ENCODE measurements around the gene NKAIN2. TPM values are rescaled to one million over a fixed set of nuclear protein-coding genes. Genes with fewer than 3 reads are reported as not detected.

The NKAIN2 gene
- polyA plus RNA-seq, 2 donors = 0.02 TPM; not detected in 1

- Histone ChIP-seq H3K4me1 (ENCODE audit: control insufficient read depth in 2 of 2, insufficient read depth in 2 of 2, low read length in 1 of 2) (no peaks in the 10 kb centered on the region), H3K4me3 (ENCODE audit: low read depth in 1 of 2, low read length in 2 of 2) (no peak overlapping the region), H3K27ac (ENCODE audit: low read depth in 2 of 2, low read length in 1 of 2) (no peak overlapping the region), H3K9me3 (ENCODE audit: control insufficient read depth in 2 of 2, insufficient read depth in 1 of 2, low read depth in 1 of 2, low read length in 1 of 2) (no peaks in the 10 kb centered on the region), H3K27me3 (ENCODE audit: control insufficient read depth in 1 of 2, insufficient read depth in 2 of 2, low read length in 2 of 2) (no peaks in the 10 kb centered on the region), H3K36me3 (ENCODE audit: control insufficient read depth in 2 of 2, insufficient read depth in 2 of 2, low read length in 1 of 2) (no peaks in the 10 kb centered on the region)
- 68 to 69% methylated on average over 3 of the region's 3 CpGs for WGBS, 2 donors
Observed at GRCh38 chr6:124770784-124771183, 967.1 kb downstream of the NKAIN2 start.

DNA sequence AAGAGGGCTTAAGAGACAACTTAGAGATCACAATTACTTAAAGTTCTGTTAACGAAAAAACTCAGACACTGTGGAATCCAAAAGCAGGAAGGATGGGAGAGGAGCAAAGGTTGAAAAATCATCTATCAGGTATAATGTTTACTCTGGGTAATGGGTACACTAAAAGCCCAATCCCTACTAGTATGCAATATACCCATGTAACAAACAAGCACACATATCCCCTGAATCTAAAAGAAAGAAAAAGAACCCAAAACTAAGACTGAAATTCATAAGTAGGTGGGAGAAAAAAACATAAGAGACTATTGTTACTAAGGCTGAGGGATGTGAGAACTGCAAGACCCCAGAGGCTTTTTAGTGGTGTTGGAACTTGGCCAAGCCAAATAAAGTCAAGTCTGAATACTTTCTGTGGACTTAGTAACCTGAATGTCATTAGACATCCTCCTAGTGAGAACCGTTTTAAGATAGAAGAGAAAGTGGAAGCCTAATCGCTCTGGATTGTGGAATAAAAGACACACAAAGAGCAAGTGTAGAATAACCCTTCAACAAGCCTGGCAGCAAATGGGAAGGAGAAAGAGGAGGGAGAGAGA is 969.2 kb downstream of the NKAIN2 start:
- Histone ChIP-seq H3K27me3 (ENCODE audit: control insufficient read depth in 1 of 2, insufficient read depth in 2 of 2, low read length in 2 of 2) (no peaks in the 10 kb centered on the region), H3K27ac (ENCODE audit: low read depth in 2 of 2, low read length in 1 of 2) (no peak overlapping the region), H3K4me1 (ENCODE audit: control insufficient read depth in 2 of 2, insufficient read depth in 2 of 2, low read length in 1 of 2) (no peaks in the 10 kb centered on the region), H3K4me3 (ENCODE audit: low read depth in 1 of 2, low read length in 2 of 2) (no peak overlapping the region), H3K36me3 (ENCODE audit: control insufficient read depth in 2 of 2, insufficient read depth in 2 of 2, low read length in 1 of 2) (no peaks in the 10 kb centered on the region), H3K9me3 (ENCODE audit: control insufficient read depth in 2 of 2, insufficient read depth in 1 of 2, low read depth in 1 of 2, low read length in 1 of 2) (no peaks in the 10 kb centered on the region)
- WGBS, 2 donors = 45 to 63% methylated on average over 3 of the region's 3 CpGs

DNA sequence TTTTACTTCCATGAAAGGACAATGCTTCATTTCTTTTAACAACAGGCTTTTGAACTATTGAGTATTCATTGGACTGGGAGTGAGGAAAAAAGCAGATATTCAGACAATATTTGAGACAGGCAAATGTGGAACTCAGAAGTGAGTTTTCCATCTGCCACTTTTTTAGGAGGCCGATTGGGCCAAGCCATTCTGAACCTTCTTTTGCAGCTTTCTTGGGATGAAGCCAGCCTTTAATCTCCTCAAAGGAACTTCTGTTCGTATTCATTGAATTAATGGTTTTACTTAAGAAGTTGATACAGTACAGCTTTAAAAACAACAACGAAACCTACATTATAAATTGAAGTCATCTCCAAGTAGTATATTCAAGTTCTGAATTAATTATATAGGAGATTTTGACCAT is 971.5 kb downstream of the NKAIN2 start:
- WGBS, 2 donors = 41 to 48% methylated on average over 3 of the region's 3 CpGs
- Histone ChIP-seq H3K27me3 (ENCODE audit: control insufficient read depth in 1 of 2, insufficient read depth in 2 of 2, low read length in 2 of 2) (no peaks in the 10 kb centered on the region), H3K36me3 (ENCODE audit: control insufficient read depth in 2 of 2, insufficient read depth in 2 of 2, low read length in 1 of 2) (no peaks in the 10 kb centered on the region), H3K4me1 (ENCODE audit: control insufficient read depth in 2 of 2, insufficient read depth in 2 of 2, low read length in 1 of 2) (no peaks in the 10 kb centered on the region), H3K9me3 (ENCODE audit: control insufficient read depth in 2 of 2, insufficient read depth in 1 of 2, low read depth in 1 of 2, low read length in 1 of 2) (no peaks in the 10 kb centered on the region), H3K27ac (ENCODE audit: low read depth in 2 of 2, low read length in 1 of 2) (no peak overlapping the region), H3K4me3 (ENCODE audit: low read depth in 1 of 2, low read length in 2 of 2) (no peak overlapping the region)

DNA sequence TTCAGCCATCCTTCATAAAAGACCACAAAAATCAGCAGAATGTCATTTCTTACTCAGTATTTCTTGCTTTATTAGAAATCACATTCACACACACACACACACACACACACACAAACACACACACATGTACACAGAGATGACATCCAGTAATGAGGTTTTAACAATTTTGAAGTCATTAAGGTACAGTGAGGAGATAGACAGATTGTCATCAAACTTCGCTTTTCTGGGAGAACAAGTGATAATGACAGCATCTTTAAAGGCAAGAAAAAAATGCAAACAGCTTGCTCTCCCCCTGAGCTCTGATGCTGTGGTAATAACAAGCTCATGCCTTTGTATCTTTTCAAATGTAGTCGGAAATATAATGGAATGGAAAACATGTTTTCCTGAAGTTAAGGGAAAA is 974.2 kb downstream of the NKAIN2 start:
- no peaks in the 10 kb centered on the region for H3K4me1 ChIP-seq (ENCODE audit: control insufficient read depth in 2 of 2, insufficient read depth in 2 of 2, low read length in 1 of 2)
- no peak overlapping the region for H3K4me3 ChIP-seq (ENCODE audit: low read depth in 1 of 2, low read length in 2 of 2)
- 79 to 85% methylated on average over 2 of the region's 2 CpGs for WGBS, 2 donors
- H3K27me3 ChIP-seq (ENCODE audit: control insufficient read depth in 1 of 2, insufficient read depth in 2 of 2, low read length in 2 of 2) = no peaks in the 10 kb centered on the region
- no peaks in the 10 kb centered on the region for H3K9me3 ChIP-seq (ENCODE audit: control insufficient read depth in 2 of 2, insufficient read depth in 1 of 2, low read depth in 1 of 2, low read length in 1 of 2)
- H3K36me3 ChIP-seq (ENCODE audit: control insufficient read depth in 2 of 2, insufficient read depth in 2 of 2, low read length in 1 of 2) = no peaks in the 10 kb centered on the region
- no peak overlapping the region for H3K27ac ChIP-seq (ENCODE audit: low read depth in 2 of 2, low read length in 1 of 2)

- 83% methylated on average over 5 of the region's 5 CpGs for WGBS, 2 donors
- no peak overlapping the region for H3K27ac ChIP-seq (ENCODE audit: low read depth in 2 of 2, low read length in 1 of 2)
Observed at GRCh38 chr6:124780623-124781022, 977.0 kb downstream of the NKAIN2 start.

GRCh38 chr6:124783344-124783743 is 979.7 kb downstream of the NKAIN2 start:
- Histone ChIP-seq H3K27me3 (ENCODE audit: control insufficient read depth in 1 of 2, insufficient read depth in 2 of 2, low read length in 2 of 2) (no peaks in the 10 kb centered on the region), H3K4me1 (ENCODE audit: control insufficient read depth in 2 of 2, insufficient read depth in 2 of 2, low read length in 1 of 2) (no peaks in the 10 kb centered on the region), H3K36me3 (ENCODE audit: control insufficient read depth in 2 of 2, insufficient read depth in 2 of 2, low read length in 1 of 2) (no peaks in the 10 kb centered on the region), H3K27ac (ENCODE audit: low read depth in 2 of 2, low read length in 1 of 2) (no peak overlapping the region), H3K9me3 (ENCODE audit: control insufficient read depth in 2 of 2, insufficient read depth in 1 of 2, low read depth in 1 of 2, low read length in 1 of 2) (no peaks in the 10 kb centered on the region), H3K4me3 (ENCODE audit: low read depth in 1 of 2, low read length in 2 of 2) (no peak overlapping the region)
- 57% methylated on average over 1 of the region's 1 CpG for WGBS, 2 donors

More at GRCh38 chr6:124780623-124781022, 977.0 kb downstream of the NKAIN2 start:
- H3K4me3 ChIP-seq (ENCODE audit: low read depth in 1 of 2, low read length in 2 of 2) = no peak overlapping the region
- H3K36me3 ChIP-seq (ENCODE audit: control insufficient read depth in 2 of 2, insufficient read depth in 2 of 2, low read length in 1 of 2) = no peaks in the 10 kb centered on the region
- no peaks in the 10 kb centered on the region for H3K9me3 ChIP-seq (ENCODE audit: control insufficient read depth in 2 of 2, insufficient read depth in 1 of 2, low read depth in 1 of 2, low read length in 1 of 2)
- no peaks in the 10 kb centered on the region for H3K4me1 ChIP-seq (ENCODE audit: control insufficient read depth in 2 of 2, insufficient read depth in 2 of 2, low read length in 1 of 2)
- H3K27me3 ChIP-seq (ENCODE audit: control insufficient read depth in 1 of 2, insufficient read depth in 2 of 2, low read length in 2 of 2) = no peaks in the 10 kb centered on the region

DNA sequence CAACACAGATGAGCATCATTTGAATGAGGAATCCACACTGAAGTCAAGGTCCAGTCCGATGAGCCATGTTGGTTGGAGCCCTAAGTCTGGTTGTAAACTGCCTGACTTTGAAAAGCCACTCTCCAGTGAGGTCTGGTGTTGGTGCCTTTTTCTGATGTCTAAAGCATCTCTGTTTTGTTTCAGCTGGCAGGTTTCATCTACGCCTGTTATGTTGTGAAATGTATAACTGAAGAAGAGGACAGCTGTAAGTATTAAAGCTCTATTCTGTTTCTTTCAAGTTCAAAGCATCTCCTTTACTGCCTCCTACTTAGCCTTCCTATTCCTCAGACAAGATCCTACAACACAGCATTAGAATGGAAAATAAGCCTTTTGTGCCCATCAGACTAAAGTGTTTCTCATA is 987.5 kb downstream of the NKAIN2 start:
- Histone ChIP-seq H3K4me1 (ENCODE audit: control insufficient read depth in 2 of 2, insufficient read depth in 2 of 2, low read length in 1 of 2) (no peaks in the 10 kb centered on the region), H3K9me3 (ENCODE audit: control insufficient read depth in 2 of 2, insufficient read depth in 1 of 2, low read depth in 1 of 2, low read length in 1 of 2) (no peaks in the 10 kb centered on the region), H3K36me3 (ENCODE audit: control insufficient read depth in 2 of 2, insufficient read depth in 2 of 2, low read length in 1 of 2) (no peaks in the 10 kb centered on the region), H3K27ac (ENCODE audit: low read depth in 2 of 2, low read length in 1 of 2) (no peak overlapping the region), H3K4me3 (ENCODE audit: low read depth in 1 of 2, low read length in 2 of 2) (no peak overlapping the region), H3K27me3 (ENCODE audit: control insufficient read depth in 1 of 2, insufficient read depth in 2 of 2, low read length in 2 of 2) (no peaks in the 10 kb centered on the region)
- 82 to 89% methylated on average over 2 of the region's 2 CpGs for WGBS, 2 donors

DNA sequence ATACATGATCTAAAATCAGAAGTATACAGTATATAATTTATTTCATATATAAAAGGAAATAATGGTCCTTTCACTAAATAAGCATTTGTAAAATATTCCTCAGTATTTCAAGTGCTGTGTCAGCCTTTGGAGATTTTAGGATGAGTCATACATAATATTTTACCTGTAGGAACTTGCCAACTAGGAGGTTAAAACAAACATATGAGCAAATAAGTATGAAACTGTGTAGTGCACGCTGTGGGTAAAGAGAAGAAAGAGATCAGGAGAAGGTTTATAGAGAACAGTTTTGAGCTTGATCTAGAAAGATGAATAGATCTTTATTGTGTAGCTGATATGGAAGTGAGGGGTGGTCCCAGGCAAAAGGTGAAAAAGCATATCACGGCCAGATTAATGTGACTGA is 988.7 kb downstream of the NKAIN2 start:
- no peaks in the 10 kb centered on the region for H3K9me3 ChIP-seq (ENCODE audit: control insufficient read depth in 2 of 2, insufficient read depth in 1 of 2, low read depth in 1 of 2, low read length in 1 of 2)

GRCh38 chr6:124793398-124793797 is 989.7 kb downstream of the NKAIN2 start:
- no peaks in the 10 kb centered on the region for H3K4me1 ChIP-seq (ENCODE audit: control insufficient read depth in 2 of 2, insufficient read depth in 2 of 2, low read length in 1 of 2)
- H3K9me3 ChIP-seq (ENCODE audit: control insufficient read depth in 2 of 2, insufficient read depth in 1 of 2, low read depth in 1 of 2, low read length in 1 of 2) = no peaks in the 10 kb centered on the region
- no peak overlapping the region for H3K27ac ChIP-seq (ENCODE audit: low read depth in 2 of 2, low read length in 1 of 2)
- no peak overlapping the region for H3K4me3 ChIP-seq (ENCODE audit: low read depth in 1 of 2, low read length in 2 of 2)
- no peaks in the 10 kb centered on the region for H3K36me3 ChIP-seq (ENCODE audit: control insufficient read depth in 2 of 2, insufficient read depth in 2 of 2, low read length in 1 of 2)
- no peaks in the 10 kb centered on the region for H3K27me3 ChIP-seq (ENCODE audit: control insufficient read depth in 1 of 2, insufficient read depth in 2 of 2, low read length in 2 of 2)

More for the DNA sequence above, 988.7 kb downstream of the NKAIN2 start:
- no peak overlapping the region for H3K27ac ChIP-seq (ENCODE audit: low read depth in 2 of 2, low read length in 1 of 2)
- 51 to 60% methylated on average over 2 of the region's 2 CpGs for WGBS, 2 donors
- H3K27me3 ChIP-seq (ENCODE audit: control insufficient read depth in 1 of 2, insufficient read depth in 2 of 2, low read length in 2 of 2) = no peaks in the 10 kb centered on the region
- no peak overlapping the region for H3K4me3 ChIP-seq (ENCODE audit: low read depth in 1 of 2, low read length in 2 of 2)
- no peaks in the 10 kb centered on the region for H3K4me1 ChIP-seq (ENCODE audit: control insufficient read depth in 2 of 2, insufficient read depth in 2 of 2, low read length in 1 of 2)
- H3K36me3 ChIP-seq (ENCODE audit: control insufficient read depth in 2 of 2, insufficient read depth in 2 of 2, low read length in 1 of 2) = no peaks in the 10 kb centered on the region

GRCh38 chr6:124795643-124796463 is 992.2 kb downstream of the NKAIN2 start:
- H3K4me1 ChIP-seq (ENCODE audit: control insufficient read depth in 2 of 2, insufficient read depth in 2 of 2, low read length in 1 of 2) = no peaks in the 10 kb centered on the region
- no peaks in the 10 kb centered on the region for H3K27me3 ChIP-seq (ENCODE audit: control insufficient read depth in 1 of 2, insufficient read depth in 2 of 2, low read length in 2 of 2)
- no peaks in the 10 kb centered on the region for H3K9me3 ChIP-seq (ENCODE audit: control insufficient read depth in 2 of 2, insufficient read depth in 1 of 2, low read depth in 1 of 2, low read length in 1 of 2)
- H3K4me3 ChIP-seq (ENCODE audit: low read depth in 1 of 2, low read length in 2 of 2) = no peak overlapping the region
- H3K27ac ChIP-seq (ENCODE audit: low read depth in 2 of 2, low read length in 1 of 2) = no peak overlapping the region
- WGBS, 2 donors = 92 to 95% methylated on average over 4 of the region's 4 CpGs
- no peaks in the 10 kb centered on the region for H3K36me3 ChIP-seq (ENCODE audit: control insufficient read depth in 2 of 2, insufficient read depth in 2 of 2, low read length in 1 of 2)
